ENCODE measurements around the gene DTNA.
A peak's percentile ranks its signal among the peaks of the same experiment; 100 is the strongest.
"Not testable (repeated sequence)": the region's sequence is repeated elsewhere in the genome, so short reads cannot be mapped to it uniquely, and the experiment has no call there.

The DTNA gene

GRCh38 chr18:34720220-34720619 lies 10.1 kb downstream of the DTNA start:
- no peak for TF ChIP-seq CTCF (IDR thresholded peaks at IDR 0.05; ENCODE audit: low read depth, low read length)
- no peak overlapping the region for H3K4me3 ChIP-seq (replicated peaks in 1 of 2; ENCODE audit: low read depth in 2 of 2, low read length in 2 of 2)
- no peak for DNase-seq (ENCODE audit: low read depth in 2 of 2)

GRCh38 chr18:34723143-34723542 lies 13.0 kb downstream of the DTNA start:
- H3K4me3 ChIP-seq (replicated peaks in 1 of 2; ENCODE audit: low read depth in 2 of 2, low read length in 2 of 2) = no peak overlapping the region
- peak; percentile 8 to 16 for DNase-seq (ENCODE audit: low read depth in 2 of 2)
- TF ChIP-seq CTCF (IDR thresholded peaks at IDR 0.05; ENCODE audit: low read depth, low read length) = no peak

GRCh38 chr18:34725737-34726136 lies 15.6 kb downstream of the DTNA start:
- H3K4me3 ChIP-seq (replicated peaks in 1 of 2; ENCODE audit: low read depth in 2 of 2, low read length in 2 of 2); DNase-seq (ENCODE audit: low read depth in 2 of 2): not testable (repeated sequence)

- no peak for DNase-seq (ENCODE audit: low read depth in 2 of 2)
- H3K4me3 ChIP-seq (replicated peaks in 1 of 2; ENCODE audit: low read depth in 2 of 2, low read length in 2 of 2) = no peak overlapping the region
- TF ChIP-seq CTCF (IDR thresholded peaks at IDR 0.05; ENCODE audit: low read depth, low read length) = no peak
Measured at GRCh38 chr18:34726286-34727004, 16.3 kb downstream of the DTNA start.

GRCh38 chr18:34729264-34729663 lies 19.2 kb downstream of the DTNA start:
- DNase-seq (ENCODE audit: low read depth in 2 of 2) = peak; percentile 51 to 57
- no peak overlapping the region for H3K4me3 ChIP-seq (replicated peaks in 1 of 2; ENCODE audit: low read depth in 2 of 2, low read length in 2 of 2)
- peak; percentile 67 for TF ChIP-seq CTCF (IDR thresholded peaks at IDR 0.05; ENCODE audit: low read depth, low read length)

- TF ChIP-seq CTCF (IDR thresholded peaks at IDR 0.05; ENCODE audit: low read depth, low read length) = no peak
- peak; percentile 12 to 33 for DNase-seq (ENCODE audit: low read depth in 2 of 2)
- H3K4me3 ChIP-seq (replicated peaks in 1 of 2; ENCODE audit: low read depth in 2 of 2, low read length in 2 of 2) = no peak overlapping the region
Measured at GRCh38 chr18:34729740-34730355, 19.8 kb downstream of the DTNA start.

GRCh38 chr18:34730774-34731173 lies 20.7 kb downstream of the DTNA start:
- H3K4me3 ChIP-seq (replicated peaks in 1 of 2; ENCODE audit: low read depth in 2 of 2, low read length in 2 of 2) = no peak overlapping the region
- peak in 1 of 2 donors; percentile 44 for DNase-seq (ENCODE audit: low read depth in 2 of 2)
- no peak for TF ChIP-seq CTCF (IDR thresholded peaks at IDR 0.05; ENCODE audit: low read depth, low read length)
